Activated naive CD4-positive, alpha-beta T cell treated with anti-CD3 and anti-CD28 coated beads for 36 hours (primary cell): ENCODE measurements around the gene MERTK. TPM values are rescaled to one million over a fixed set of nuclear protein-coding genes. Genes with fewer than 3 reads are reported as not detected.
"Not testable (repeated sequence)": the region's sequence is repeated elsewhere in the genome, so short reads cannot be mapped to it uniquely, and the experiment has no call there.

ENCODE experiments used
- CTCF ChIA-PET: fragments of 350-600 bp; sonication (Branson Sonifier 250); formaldehyde crosslinking; loops from one replicate; lab custom pipeline; 2021; ENCODE audit warnings: antibody characterized with exemption; lab: Charles Lee
- DNase-seq: peaks from one replicate; pipeline ENCODE4 v3.0.0-alpha.2; 2020
- H3K27ac Mint-ChIP-seq: one replicate; pipeline ENCODE4 v1.8.0; 2021; ENCODE audit warnings: mild to moderate bottlenecking, mixed read lengths
- H3K27me3 Mint-ChIP-seq: one replicate; pipeline ENCODE4 v1.8.0; 2021; ENCODE audit warnings: low read depth, mixed read lengths
- H3K36me3 Mint-ChIP-seq: one replicate; pipeline ENCODE4 v1.8.0; 2021; ENCODE audit warnings: low read depth, mixed read lengths
- H3K4me1 Mint-ChIP-seq: one replicate; pipeline ENCODE4 v1.8.0; 2021; ENCODE audit warnings: low read depth, mixed read lengths
- H3K4me3 Mint-ChIP-seq: one replicate; pipeline ENCODE4 v1.8.0; 2021; ENCODE audit warnings: mild to moderate bottlenecking, moderate library complexity, mixed read lengths
- H3K9me3 Mint-ChIP-seq: one replicate; pipeline ENCODE4 v1.8.0; 2021; ENCODE audit warnings: mixed read lengths
- intact Hi-C: fragments of 100-400 bp; cut with micrococcal nuclease; formaldehyde crosslinking; loops from one replicate; pipeline ENCODE4 v1.15.1; 2023
- total RNA-seq, 2 experiments: library from RNA; stranded (reverse); gene quantifications; one replicate each; pipeline ENCODE4 v1.2.3, GENCODE V29; 2021

MERTK gene
- total RNA-seq, 2 experiments from 2014 or later: 0.57 to 0.88 TPM

DNA sequence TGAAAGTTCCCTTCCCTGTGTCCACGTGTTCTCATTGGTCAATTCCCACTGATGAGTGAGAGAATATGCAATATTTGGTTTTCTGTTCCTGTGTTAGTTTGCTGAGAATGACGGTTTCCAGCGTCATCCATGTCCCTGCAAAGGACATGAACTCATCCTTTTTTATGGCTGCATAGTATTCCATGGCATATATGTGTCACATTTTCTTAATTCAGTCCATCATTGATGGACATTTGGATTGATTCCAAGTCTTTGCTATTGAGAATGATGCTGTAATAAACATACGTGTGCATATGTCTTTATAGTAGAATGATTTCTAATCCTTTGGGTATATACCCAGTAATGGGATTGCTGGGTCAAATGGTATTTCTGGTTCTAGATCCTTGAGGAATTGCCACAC lies 35.5 kb downstream of the MERTK start:
- intact Hi-C loops, H3K36me3 Mint-ChIP-seq, H3K27ac Mint-ChIP-seq, DNase-seq, H3K9me3 Mint-ChIP-seq, H3K27me3 Mint-ChIP-seq, H3K4me3 Mint-ChIP-seq, CTCF ChIA-PET: not testable (repeated sequence)
- H3K4me1 Mint-ChIP-seq: peaks cover 15% of the 10 kb centered on the region

- no peaks in the 10 kb centered on the region for H3K36me3 Mint-ChIP-seq
- H3K27me3 Mint-ChIP-seq: peaks cover 5% of the 10 kb centered on the region
- H3K9me3 Mint-ChIP-seq: no peaks in the 10 kb centered on the region
- H3K27ac Mint-ChIP-seq: no peak overlapping the region
- CTCF ChIA-PET: no interaction called here
- intact Hi-C loops: no loop called here
- H3K4me1 Mint-ChIP-seq: no peaks in the 10 kb centered on the region
- no peak for DNase-seq
- no peak overlapping the region for H3K4me3 Mint-ChIP-seq
Measured at GRCh38 chr2:111936881-111937280, 38.5 kb downstream of the MERTK start.

- Mint-ChIP-seq H3K9me3 (no peaks in the 10 kb centered on the region), H3K4me3 (no peak overlapping the region), H3K27me3 (peaks cover 10% of the 10 kb centered on the region), H3K27ac (no peak overlapping the region), H3K4me1 (no peaks in the 10 kb centered on the region), H3K36me3 (no peaks in the 10 kb centered on the region)
- DNase-seq: no peak
- intact Hi-C loops: no loop called here
- CTCF ChIA-PET: no interaction called here
Measured at GRCh38 chr2:111938392-111938791, 40.0 kb downstream of the MERTK start.

- Mint-ChIP-seq H3K9me3 (no peaks in the 10 kb centered on the region), H3K27ac (no peak overlapping the region), H3K4me1 (no peaks in the 10 kb centered on the region), H3K27me3 (peaks cover 10% of the 10 kb centered on the region), H3K4me3 (no peak overlapping the region), H3K36me3 (no peaks in the 10 kb centered on the region)
- no peak for DNase-seq
- CTCF ChIA-PET: interaction anchor here (0.7 kb wide), 1 partner anchor 24 kb away, joined by 3 read pairs; no protein-coding TSS in a partner anchor
- intact Hi-C loops: no loop called here
Measured at GRCh38 chr2:111940333-111941196, 42.2 kb downstream of the MERTK start.

DNA sequence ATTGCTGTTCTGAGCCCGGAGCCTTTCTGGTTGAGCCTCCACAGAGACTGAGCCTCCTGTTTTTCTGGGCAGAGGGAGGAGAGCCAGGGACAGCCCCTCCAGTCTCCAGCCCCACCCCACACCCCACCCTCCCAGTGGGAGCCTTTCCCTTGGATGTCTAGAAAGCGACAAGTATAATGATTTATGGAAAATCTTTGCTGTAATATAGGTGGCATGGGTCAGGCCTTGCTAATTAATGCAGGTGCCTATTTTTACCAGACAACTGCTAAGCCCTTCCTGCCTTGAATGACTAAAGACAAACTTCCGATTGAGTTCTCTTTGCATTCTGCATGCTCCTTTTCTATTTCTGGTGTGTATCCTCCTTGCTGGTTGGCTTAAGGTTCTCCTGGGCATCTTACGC lies 43.1 kb downstream of the MERTK start:
- no peak overlapping the region for H3K27ac Mint-ChIP-seq
- CTCF ChIA-PET: interaction anchor here (0.7 kb wide), 1 partner anchor 23 kb away, joined by 3 read pairs; no protein-coding TSS in a partner anchor

GRCh38 chr2:111944531-111945210 lies 46.3 kb downstream of the MERTK start:
- Mint-ChIP-seq H3K27ac (no peak overlapping the region), H3K4me1 (no peaks in the 10 kb centered on the region), H3K27me3 (peaks cover 10% of the 10 kb centered on the region), H3K4me3 (no peak overlapping the region), H3K36me3 (no peaks in the 10 kb centered on the region), H3K9me3 (no peaks in the 10 kb centered on the region)
- CTCF ChIA-PET: interaction anchor here (0.5 to 1.1 kb wide), 2 partner anchors 13 to 816 kb away, joined by 3 to 4 read pairs; no protein-coding TSS in a partner anchor
- no peak for DNase-seq
- intact Hi-C loops: no loop called here

More for the DNA sequence above, 43.1 kb downstream of the MERTK start:
- H3K36me3 Mint-ChIP-seq: no peaks in the 10 kb centered on the region
- peaks cover 10% of the 10 kb centered on the region for H3K27me3 Mint-ChIP-seq
- H3K9me3 Mint-ChIP-seq: no peaks in the 10 kb centered on the region
- intact Hi-C loops: no loop called here
- no peaks in the 10 kb centered on the region for H3K4me1 Mint-ChIP-seq
- DNase-seq: no peak
- no peak overlapping the region for H3K4me3 Mint-ChIP-seq

GRCh38 chr2:111945444-111946293 lies 47.3 kb downstream of the MERTK start:
- Mint-ChIP-seq H3K27me3 (peaks cover 10% of the 10 kb centered on the region), H3K4me1 (no peaks in the 10 kb centered on the region), H3K4me3 (no peak overlapping the region), H3K36me3 (no peaks in the 10 kb centered on the region), H3K27ac (no peak overlapping the region), H3K9me3 (no peaks in the 10 kb centered on the region)
- intact Hi-C loops: no loop called here
- CTCF ChIA-PET: interaction anchor here (0.9 to 1.1 kb wide), 2 partner anchors 9 to 12 kb away, joined by 3 read pairs; no protein-coding TSS in a partner anchor
- DNase-seq: no peak

- intact Hi-C loops: no loop called here
- CTCF ChIA-PET: interaction anchor here (0.9 to 1.1 kb wide), 2 partner anchors 8 to 11 kb away, joined by 3 read pairs; no protein-coding TSS in a partner anchor
- Mint-ChIP-seq H3K4me3 (no peak overlapping the region), H3K36me3 (no peaks in the 10 kb centered on the region), H3K27me3 (peaks cover 8% of the 10 kb centered on the region), H3K4me1 (no peaks in the 10 kb centered on the region), H3K9me3 (no peaks in the 10 kb centered on the region), H3K27ac (no peak overlapping the region)
- no peak for DNase-seq
Measured at GRCh38 chr2:111946294-111947114, 48.1 kb downstream of the MERTK start.

GRCh38 chr2:111947219-111947618 lies 48.8 kb downstream of the MERTK start:
- CTCF ChIA-PET: no interaction called here
- Mint-ChIP-seq H3K27ac (no peak overlapping the region), H3K27me3 (peaks cover 3% of the 10 kb centered on the region), H3K9me3 (no peaks in the 10 kb centered on the region), H3K4me1 (no peaks in the 10 kb centered on the region), H3K4me3 (no peak overlapping the region), H3K36me3 (no peaks in the 10 kb centered on the region)
- no peak for DNase-seq
- intact Hi-C loops: no loop called here

DNA sequence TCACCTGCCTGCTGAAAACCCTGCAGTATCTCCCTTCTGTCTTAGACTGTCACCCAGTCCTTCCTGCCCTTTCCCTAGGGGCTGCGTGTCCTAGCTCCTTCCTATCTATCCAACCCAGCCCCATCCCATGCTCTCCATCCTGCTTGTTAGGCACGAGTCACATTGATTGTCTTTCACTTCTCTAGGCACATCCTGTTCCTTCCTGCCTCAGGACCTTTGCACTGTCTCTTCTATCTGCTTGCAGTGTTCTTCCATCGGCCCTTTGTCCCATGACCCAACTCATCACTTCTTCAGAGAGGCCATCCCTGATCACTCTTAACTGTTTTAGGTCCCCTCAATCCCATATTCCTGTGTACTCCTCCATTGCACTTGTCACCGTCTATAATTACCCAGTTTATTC lies 50.4 kb downstream of the MERTK start:
- H3K27me3 Mint-ChIP-seq: no peaks in the 10 kb centered on the region
- CTCF ChIA-PET: interaction anchor here (0.7 kb wide), 1 partner anchor 70 kb away, joined by 3 read pairs; no protein-coding TSS in a partner anchor
- intact Hi-C loops: no loop called here
- no peak overlapping the region for H3K27ac Mint-ChIP-seq
- no peak overlapping the region for H3K4me3 Mint-ChIP-seq
- peaks cover 3% of the 10 kb centered on the region for H3K4me1 Mint-ChIP-seq
- no peaks in the 10 kb centered on the region for H3K9me3 Mint-ChIP-seq
- DNase-seq: no peak
- no peaks in the 10 kb centered on the region for H3K36me3 Mint-ChIP-seq

GRCh38 chr2:111950236-111950635 lies 51.8 kb downstream of the MERTK start:
- no peak for DNase-seq
- Mint-ChIP-seq H3K4me3 (no peak overlapping the region), H3K27me3 (peaks cover 2% of the 10 kb centered on the region), H3K9me3 (no peaks in the 10 kb centered on the region), H3K27ac (no peak overlapping the region), H3K36me3 (no peaks in the 10 kb centered on the region), H3K4me1 (peaks cover 3% of the 10 kb centered on the region)
- CTCF ChIA-PET: no interaction called here
- intact Hi-C loops: no loop called here
